Activated CD4-positive, alpha-beta T cell treated with anti-CD3 and anti-CD28 coated beads, Interleukin-2, amount 10 ng/mL, durations not matched to agents 7 days and 5 days (primary cell): ENCODE results near the gene MT1X. TPM values are rescaled to one million over a fixed set of nuclear protein-coding genes. Genes with fewer than 3 reads are reported as not detected.
"Not testable (repeated sequence)": the region's sequence is repeated elsewhere in the genome, so short reads cannot be mapped to it uniquely, and the experiment has no call there.

ENCODE experiments used
- CTCF ChIA-PET: fragments of 350-600 bp; sonication (Branson Sonifier 250); formaldehyde crosslinking; loops from one replicate; lab custom pipeline; 2021; ENCODE audit warnings: antibody characterized with exemption; lab: Charles Lee
- POLR2A ChIA-PET: fragments of 350-600 bp; sonication (Branson Sonifier 250); formaldehyde crosslinking; loops from one replicate; lab custom pipeline; 2021; ENCODE audit warnings: antibody characterized with exemption; lab: Charles Lee
- DNase-seq: peaks from one replicate; pipeline ENCODE4 v3.0.0-alpha.2; 2020
- H3K27ac Mint-ChIP-seq: one replicate; pipeline ENCODE4 v1.8.0; 2021; ENCODE audit warnings: mild to moderate bottlenecking, moderate library complexity, mixed read lengths
- H3K27me3 Mint-ChIP-seq: one replicate; pipeline ENCODE4 v1.8.0; 2021; ENCODE audit warnings: mixed read lengths
- H3K36me3 Mint-ChIP-seq: one replicate; pipeline ENCODE4 v1.8.0; 2021; ENCODE audit warnings: low read depth, mixed read lengths
- H3K4me1 Mint-ChIP-seq: one replicate; pipeline ENCODE4 v1.8.0; 2021; ENCODE audit warnings: mixed read lengths
- H3K4me3 Mint-ChIP-seq: one replicate; pipeline ENCODE4 v1.8.0; 2021; ENCODE audit warnings: mild to moderate bottlenecking, moderate library complexity, mixed read lengths
- H3K9me3 Mint-ChIP-seq: one replicate; pipeline ENCODE4 v1.8.0; 2021; ENCODE audit warnings: mixed read lengths
- total RNA-seq, 2 experiments: library from RNA; stranded (reverse); gene quantifications; one replicate each; pipeline ENCODE4 v1.2.3, GENCODE V29; 2021

MT1X gene
- total RNA-seq, 2 experiments from 2014 or later: 57.6 to 59.1 TPM

GRCh38 chr16:56672761-56673536 is 9.3 kb upstream of the MT1X start:
- H3K27me3 Mint-ChIP-seq: peaks cover 69% of the 10 kb centered on the region
- no peak overlapping the region for H3K27ac Mint-ChIP-seq
- H3K9me3 Mint-ChIP-seq: no peaks in the 10 kb centered on the region
- H3K4me1 Mint-ChIP-seq: peaks cover 42% of the 10 kb centered on the region
- DNase-seq: no peak
- ChIA-PET CTCF (interaction anchor here (1.1 to 1.2 kb wide), 2 partner anchors 11 to 30 kb away, joined by 3 read pairs; no protein-coding TSS in a partner anchor), POLR2A (no interaction called here)
- no peak overlapping the region for H3K4me3 Mint-ChIP-seq
- H3K36me3 Mint-ChIP-seq: peaks cover 2% of the 10 kb centered on the region

GRCh38 chr16:56673921-56674320 is 8.3 kb upstream of the MT1X start:
- H3K9me3 Mint-ChIP-seq: no peaks in the 10 kb centered on the region
- no peak overlapping the region for H3K27ac Mint-ChIP-seq
- H3K4me3 Mint-ChIP-seq: no peak overlapping the region
- peak; percentile 43 for DNase-seq
- H3K36me3 Mint-ChIP-seq: no peaks in the 10 kb centered on the region
- peaks cover 34% of the 10 kb centered on the region for H3K4me1 Mint-ChIP-seq
- ChIA-PET POLR2A (no interaction called here), CTCF (interaction anchor here (0.7 to 1.2 kb wide), 3 partner anchors 12 to 183 kb away, joined by 3 read pairs; no protein-coding TSS in a partner anchor)
- H3K27me3 Mint-ChIP-seq: peaks cover 60% of the 10 kb centered on the region

GRCh38 chr16:56674570-56674969 is 7.7 kb upstream of the MT1X start:
- H3K27ac Mint-ChIP-seq, POLR2A ChIA-PET, H3K4me3 Mint-ChIP-seq, DNase-seq, H3K36me3 Mint-ChIP-seq, H3K9me3 Mint-ChIP-seq: not testable (repeated sequence)
- Mint-ChIP-seq H3K27me3 (peaks cover 54% of the 10 kb centered on the region), H3K4me1 (peaks cover 29% of the 10 kb centered on the region)
- CTCF ChIA-PET: interaction anchor here (0.7 kb wide), 1 partner anchor 182 kb away, joined by 3 read pairs; no protein-coding TSS in a partner anchor

GRCh38 chr16:56675685-56676210 is 6.5 kb upstream of the MT1X start:
- DNase-seq: peak; percentile 60
- peaks cover 25% of the 10 kb centered on the region for H3K4me1 Mint-ChIP-seq
- H3K27ac Mint-ChIP-seq: peak overlapping the region; percentile 70
- POLR2A ChIA-PET: interaction anchor here (1.1 kb wide), 1 partner anchor 50 kb away, joined by 5 read pairs; the partner anchor contains the start of gene MT1E
- peaks cover 43% of the 10 kb centered on the region for H3K27me3 Mint-ChIP-seq
- CTCF ChIA-PET: interaction anchor here (0.6 to 2.6 kb wide), 8 partner anchors 9 to 249 kb away, joined by 3 to 13 read pairs (median 4); no protein-coding TSS in a partner anchor
- no peaks in the 10 kb centered on the region for H3K9me3 Mint-ChIP-seq
- H3K36me3 Mint-ChIP-seq: no peaks in the 10 kb centered on the region
- peak overlapping the region; percentile 56 for H3K4me3 Mint-ChIP-seq

- no peak for DNase-seq
- H3K36me3 Mint-ChIP-seq: no peaks in the 10 kb centered on the region
- H3K27me3 Mint-ChIP-seq: peaks cover 29% of the 10 kb centered on the region
- H3K9me3 Mint-ChIP-seq: no peaks in the 10 kb centered on the region
- no peak overlapping the region for H3K27ac Mint-ChIP-seq
- no peak overlapping the region for H3K4me3 Mint-ChIP-seq
- CTCF ChIA-PET: interaction anchor here (0.7 to 2.6 kb wide), 6 partner anchors 9 to 266 kb away, joined by 3 to 13 read pairs (median 3); partner anchors contain the start of gene MT2A
- POLR2A ChIA-PET: no interaction called here
- peaks cover 32% of the 10 kb centered on the region for H3K4me1 Mint-ChIP-seq
Observed at GRCh38 chr16:56677474-56677873, 4.8 kb upstream of the MT1X start.

GRCh38 chr16:56679078-56679730 is 3.1 kb upstream of the MT1X start:
- POLR2A ChIA-PET: no interaction called here
- CTCF ChIA-PET: interaction anchor here (1.2 to 1.6 kb wide), 3 partner anchors 12 to 22 kb away, joined by 4 read pairs; no protein-coding TSS in a partner anchor
- Mint-ChIP-seq H3K36me3 (no peaks in the 10 kb centered on the region), H3K27ac (no peak overlapping the region), H3K4me3 (no peak overlapping the region), H3K4me1 (peaks cover 42% of the 10 kb centered on the region), H3K27me3 (peaks cover 15% of the 10 kb centered on the region), H3K9me3 (no peaks in the 10 kb centered on the region)
- DNase-seq: no peak

GRCh38 chr16:56679818-56680217 is 2.5 kb upstream of the MT1X start:
- POLR2A ChIA-PET: interaction anchor here (0.8 kb wide), 1 partner anchor 11 kb away, joined by 3 read pairs; no protein-coding TSS in a partner anchor
- DNase-seq: no peak
- Mint-ChIP-seq H3K9me3 (no peaks in the 10 kb centered on the region), H3K4me1 (peaks cover 41% of the 10 kb centered on the region), H3K36me3 (no peaks in the 10 kb centered on the region), H3K27ac (no peak overlapping the region), H3K27me3 (peaks cover 11% of the 10 kb centered on the region), H3K4me3 (no peak overlapping the region)
- CTCF ChIA-PET: interaction anchor here (0.9 to 1.6 kb wide), 3 partner anchors 18 to 82 kb away, joined by 3 to 4 read pairs (median 4); no protein-coding TSS in a partner anchor

GRCh38 chr16:56682703-56683397 is 580 bp downstream of the MT1X start:
- Mint-ChIP-seq H3K27me3 (no peaks in the 10 kb centered on the region), H3K9me3 (peaks cover 4% of the 10 kb centered on the region), H3K4me3 (peak overlapping the region; percentile 95), H3K4me1 (peaks cover 26% of the 10 kb centered on the region), H3K27ac (peak overlapping the region; percentile 96), H3K36me3 (peaks cover 5% of the 10 kb centered on the region)
- peak; percentile 17 for DNase-seq
- ChIA-PET CTCF (interaction anchor here (0.9 to 1.5 kb wide), 5 partner anchors 11 to 27 kb away, joined by 3 to 5 read pairs (median 4); partner anchors contain the start of gene MT1H), POLR2A (interaction anchor here (0.6 kb wide), 1 partner anchor 26 kb away, joined by 3 read pairs; no protein-coding TSS in a partner anchor)

- Mint-ChIP-seq H3K27ac (no peak overlapping the region), H3K27me3 (peaks cover 1% of the 10 kb centered on the region), H3K36me3 (peaks cover 5% of the 10 kb centered on the region), H3K9me3 (peaks cover 6% of the 10 kb centered on the region), H3K4me3 (peak overlapping the region; percentile 95), H3K4me1 (peaks cover 26% of the 10 kb centered on the region)
- CTCF ChIA-PET: interaction anchor here (0.7 to 3.5 kb wide), 7 partner anchors 12 to 444 kb away, joined by 3 to 21 read pairs (median 4); no protein-coding TSS in a partner anchor
- no peak for DNase-seq
- POLR2A ChIA-PET: no interaction called here
Observed at GRCh38 chr16:56683424-56684172, 1.3 kb downstream of the MT1X start.

- H3K27ac Mint-ChIP-seq: no peak overlapping the region
- peak overlapping the region; percentile 95 for H3K4me3 Mint-ChIP-seq
- CTCF ChIA-PET: interaction anchor here (0.7 to 3.5 kb wide), 4 partner anchors 17 to 443 kb away, joined by 3 to 21 read pairs (median 4); no protein-coding TSS in a partner anchor
- peaks cover 1% of the 10 kb centered on the region for H3K27me3 Mint-ChIP-seq
- H3K4me1 Mint-ChIP-seq: peaks cover 26% of the 10 kb centered on the region
- DNase-seq: no peak
- POLR2A ChIA-PET: no interaction called here
- H3K36me3 Mint-ChIP-seq: peaks cover 5% of the 10 kb centered on the region
- peaks cover 6% of the 10 kb centered on the region for H3K9me3 Mint-ChIP-seq
Observed at GRCh38 chr16:56684256-56684925, 2.1 kb downstream of the MT1X start.
